Gastrocnemius medialis (tissue), 4 donors: ENCODE results near the gene MSH2. TPM values are rescaled to one million over a fixed set of nuclear protein-coding genes. Genes with fewer than 3 reads are reported as not detected.

Experiments
- ATAC-seq, 2 donors: fragments of 150-250 bp; one replicate each; pipeline ENCODE4 v1.9.1; 2016
- DNase-seq, 2 donors: peaks; one replicate each; pipeline ENCODE4 v3.0.0-alpha.2; 2019
- H3K27ac ChIP-seq, 4 donors: fragments of 200-600 bp; sonication (generic); 1 replicate in 1 of 4; 2 replicates in 3 of 4; pipeline ENCODE4 v1.5.1; 2016 to 2018; ENCODE audit warnings: mild to moderate bottlenecking in 2 of 4, moderate library complexity in 1 of 4
- H3K27me3 ChIP-seq, 3 donors: fragments of 200-600 bp; sonication (generic) in 2 of 3; 1 replicate in 1 of 3; 2 replicates in 2 of 3; pipeline versions ENCODE4 v1.5.1 to v1.6.0; 2016 to 2019; ENCODE audit warnings: mild to moderate bottlenecking in 1 of 3, moderate library complexity in 1 of 3
- H3K36me3 ChIP-seq, 2 donors: fragments of 200-600 bp; sonication (generic) in 1 of 2; one replicate each; pipeline ENCODE4 v1.5.1; 2017 to 2018
- H3K4me1 ChIP-seq, 2 donors: fragments of 200-600 bp; sonication (generic) in 1 of 2; one replicate each; pipeline ENCODE4 v1.5.1; 2016 to 2017; ENCODE audit warnings: mild to moderate bottlenecking in 2 of 2
- H3K4me3 ChIP-seq, 4 donors: fragments of 200-600 bp; sonication (generic) in 3 of 4; 1 replicate in 1 of 4; 2 replicates in 3 of 4; pipeline ENCODE4 v1.5.1; 2016 to 2019; ENCODE audit warnings: mild to moderate bottlenecking in 2 of 4
- H3K9me3 ChIP-seq, 3 donors: fragments of 200-600 bp; sonication (generic) in 2 of 3; 1 replicate in 1 of 3; 2 replicates in 2 of 3; pipeline ENCODE4 v1.5.1; 2016 to 2019
- POLR2A ChIP-seq, 2 donors: fragments of 450-650 bp; IDR thresholded peaks; one replicate each; pipeline ENCODE4 v1.6.1; 2017; ENCODE audit warnings: antibody characterized with exemption in 2 of 2, mild to moderate bottlenecking in 2 of 2, moderate library complexity in 2 of 2
- in situ Hi-C, 4 donors: fragments of 200-750 bp; cut with MboI; loops; one replicate each; pipeline versions ENCODE4 v1.15.0 to v1.8.0; 2017; ENCODE audit warnings: low sequenced_read_pairs in 4 of 4
- intact Hi-C: fragments of 100-400 bp; cut with DNase I; formaldehyde crosslinking; loops from one replicate; pipeline ENCODE4 v1.15.1; 2023; ENCODE audit warnings: low total_unique reads
- total RNA-seq, 4 donors: library from RNA; depleted of rRNA; stranded (reverse); fragments of >200 nt; gene quantifications; one replicate each; pipeline versions ENCODE4 v1.1.0 to v1.2.3, GENCODE V29; 2016
- TF ChIP-seq, protein P1 (sequence below), 5 experiments: fragments of 450-650 bp in 3 of 5; fragments of 200-600 bp in 2 of 5; sonication (generic) in 2 of 5; IDR thresholded peaks in 4 of 5; conservative IDR thresholded peaks in 1 of 5; 1 replicate in 4 of 5; 2 replicates in 1 of 5; pipeline ENCODE4 v1.5.1; 2016 to 2019; ENCODE audit warnings: antibody characterized with exemption in 5 of 5, mild to moderate bottlenecking in 3 of 5, moderate library complexity in 3 of 5

The MSH2 gene
- total RNA-seq, 4 donors from 2014 or later, result 3.5 to 6.4 (median 4.8) TPM

DNA sequence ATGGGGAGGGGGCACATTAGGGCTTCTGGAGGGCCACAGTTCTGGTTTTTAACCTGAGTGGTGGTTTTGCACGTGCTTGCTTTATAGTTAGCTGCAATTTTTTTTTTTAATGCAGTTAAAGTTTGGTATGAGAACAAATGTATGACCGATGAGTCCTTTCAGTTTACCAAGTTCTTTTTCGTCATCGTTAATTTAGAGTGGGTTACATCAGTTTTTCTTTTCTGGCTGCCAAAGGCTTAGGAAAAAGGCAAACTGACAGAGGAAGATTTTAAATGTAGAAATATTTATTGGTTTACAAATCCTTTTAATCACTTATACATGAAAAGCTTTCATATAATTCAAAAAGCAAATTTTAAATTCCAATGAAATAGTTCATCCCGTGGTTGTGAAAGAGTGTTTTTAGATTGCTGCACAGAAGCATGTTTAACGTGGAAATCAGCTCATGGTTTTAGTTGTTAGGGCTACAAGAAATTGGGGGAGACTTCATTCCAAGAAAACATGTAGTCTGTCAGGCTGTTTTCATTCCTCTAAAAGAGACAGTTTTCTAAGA is 82.9 kb downstream of the MSH2 start:
- TF ChIP-seq, protein P1, sequence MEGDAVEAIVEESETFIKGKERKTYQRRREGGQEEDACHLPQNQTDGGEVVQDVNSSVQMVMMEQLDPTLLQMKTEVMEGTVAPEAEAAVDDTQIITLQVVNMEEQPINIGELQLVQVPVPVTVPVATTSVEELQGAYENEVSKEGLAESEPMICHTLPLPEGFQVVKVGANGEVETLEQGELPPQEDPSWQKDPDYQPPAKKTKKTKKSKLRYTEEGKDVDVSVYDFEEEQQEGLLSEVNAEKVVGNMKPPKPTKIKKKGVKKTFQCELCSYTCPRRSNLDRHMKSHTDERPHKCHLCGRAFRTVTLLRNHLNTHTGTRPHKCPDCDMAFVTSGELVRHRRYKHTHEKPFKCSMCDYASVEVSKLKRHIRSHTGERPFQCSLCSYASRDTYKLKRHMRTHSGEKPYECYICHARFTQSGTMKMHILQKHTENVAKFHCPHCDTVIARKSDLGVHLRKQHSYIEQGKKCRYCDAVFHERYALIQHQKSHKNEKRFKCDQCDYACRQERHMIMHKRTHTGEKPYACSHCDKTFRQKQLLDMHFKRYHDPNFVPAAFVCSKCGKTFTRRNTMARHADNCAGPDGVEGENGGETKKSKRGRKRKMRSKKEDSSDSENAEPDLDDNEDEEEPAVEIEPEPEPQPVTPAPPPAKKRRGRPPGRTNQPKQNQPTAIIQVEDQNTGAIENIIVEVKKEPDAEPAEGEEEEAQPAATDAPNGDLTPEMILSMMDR (IDR thresholded peaks at IDR 0.05 in 4 of 5, conservative IDR thresholded peaks at IDR 0.05 in 1 of 5), result no peak
- no peak for TF ChIP-seq POLR2A (IDR thresholded peaks at IDR 0.05)
- intact Hi-C loops (no loop called here), in situ Hi-C loops (no loop called here)
- DNase-seq (no peak), ATAC-seq (no peak)
- Histone ChIP-seq H3K36me3 (no peaks in the 10 kb centered on the region), H3K9me3 (no peaks in the 10 kb centered on the region), H3K4me3 (no peak overlapping the region), H3K27me3 (no peaks in the 10 kb centered on the region), H3K27ac (no peak overlapping the region), H3K4me1 (no peaks in the 10 kb centered on the region)

DNA sequence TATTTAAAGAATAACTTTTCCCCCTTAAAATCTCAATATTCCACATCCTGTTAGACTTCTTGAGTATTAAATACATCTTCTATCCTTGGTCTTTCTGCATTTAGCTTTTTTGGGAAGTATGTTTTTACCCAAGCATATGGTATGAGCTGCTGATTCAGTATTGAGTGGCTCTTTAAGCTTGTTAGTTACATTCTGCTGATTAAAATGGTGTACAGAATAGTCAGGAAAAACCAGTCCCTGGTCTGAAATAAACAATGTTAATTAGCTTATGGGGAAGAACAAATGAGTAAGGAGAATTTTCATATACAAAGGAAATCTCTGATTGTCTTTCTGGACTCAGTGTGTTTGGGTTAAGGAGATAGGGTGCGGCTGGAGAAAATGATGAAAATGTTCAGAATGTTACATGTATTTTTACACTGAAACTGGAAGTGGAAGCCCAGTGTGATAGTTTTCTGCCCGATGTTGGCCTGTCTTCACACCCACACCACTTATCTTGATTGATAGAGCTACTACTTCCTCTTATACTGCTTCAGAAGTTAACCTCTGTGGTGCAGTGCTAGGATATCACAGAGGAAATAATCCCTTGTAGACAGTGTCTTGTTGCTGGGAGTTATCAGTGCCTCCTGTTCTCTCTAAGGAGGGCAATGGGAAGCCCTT is 84.0 kb downstream of the MSH2 start:
- no peak overlapping the region for H3K27ac ChIP-seq
- intact Hi-C loops, result no loop called here
- H3K9me3 ChIP-seq, result no peaks in the 10 kb centered on the region
- H3K27me3 ChIP-seq, result no peaks in the 10 kb centered on the region
- H3K4me3 ChIP-seq, result no peak overlapping the region
- H3K4me1 ChIP-seq, result no peaks in the 10 kb centered on the region
- ATAC-seq (no peak), DNase-seq (no peak)
- in situ Hi-C loops, result no loop called here
- no peaks in the 10 kb centered on the region for H3K36me3 ChIP-seq
- TF ChIP-seq POLR2A (IDR thresholded peaks at IDR 0.05), result no peak
- TF ChIP-seq, protein P1 (IDR thresholded peaks at IDR 0.05 in 4 of 5, conservative IDR thresholded peaks at IDR 0.05 in 1 of 5), result no peak

DNA sequence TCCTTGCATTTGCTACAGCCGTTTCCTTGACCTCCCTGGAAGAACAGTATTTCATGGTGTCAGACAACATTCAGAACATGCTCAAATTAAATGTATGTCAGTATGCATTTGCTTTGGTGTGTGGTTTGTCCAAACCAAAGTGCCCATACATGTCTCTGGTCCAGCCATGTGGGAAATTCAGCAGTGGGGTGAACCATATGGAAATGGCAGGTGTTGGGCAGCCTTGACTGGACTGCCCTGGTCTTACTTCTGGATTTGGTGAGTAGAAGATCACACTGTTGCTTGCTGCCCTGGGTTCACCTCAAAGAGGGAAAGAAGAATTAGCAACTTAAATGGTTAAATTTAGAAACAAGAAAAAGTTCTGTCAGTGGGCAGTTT is 84.5 kb downstream of the MSH2 start:
- Histone ChIP-seq H3K9me3 (no peaks in the 10 kb centered on the region), H3K36me3 (no peaks in the 10 kb centered on the region), H3K27ac (no peak overlapping the region), H3K4me1 (no peaks in the 10 kb centered on the region), H3K4me3 (no peak overlapping the region), H3K27me3 (no peaks in the 10 kb centered on the region)
- DNase-seq (no peak), ATAC-seq (no peak)
- intact Hi-C loops (no loop called here), in situ Hi-C loops (no loop called here)
- TF ChIP-seq POLR2A (IDR thresholded peaks at IDR 0.05), result no peak
- TF ChIP-seq, protein P1 (IDR thresholded peaks at IDR 0.05 in 4 of 5, conservative IDR thresholded peaks at IDR 0.05 in 1 of 5), result no peak

DNA sequence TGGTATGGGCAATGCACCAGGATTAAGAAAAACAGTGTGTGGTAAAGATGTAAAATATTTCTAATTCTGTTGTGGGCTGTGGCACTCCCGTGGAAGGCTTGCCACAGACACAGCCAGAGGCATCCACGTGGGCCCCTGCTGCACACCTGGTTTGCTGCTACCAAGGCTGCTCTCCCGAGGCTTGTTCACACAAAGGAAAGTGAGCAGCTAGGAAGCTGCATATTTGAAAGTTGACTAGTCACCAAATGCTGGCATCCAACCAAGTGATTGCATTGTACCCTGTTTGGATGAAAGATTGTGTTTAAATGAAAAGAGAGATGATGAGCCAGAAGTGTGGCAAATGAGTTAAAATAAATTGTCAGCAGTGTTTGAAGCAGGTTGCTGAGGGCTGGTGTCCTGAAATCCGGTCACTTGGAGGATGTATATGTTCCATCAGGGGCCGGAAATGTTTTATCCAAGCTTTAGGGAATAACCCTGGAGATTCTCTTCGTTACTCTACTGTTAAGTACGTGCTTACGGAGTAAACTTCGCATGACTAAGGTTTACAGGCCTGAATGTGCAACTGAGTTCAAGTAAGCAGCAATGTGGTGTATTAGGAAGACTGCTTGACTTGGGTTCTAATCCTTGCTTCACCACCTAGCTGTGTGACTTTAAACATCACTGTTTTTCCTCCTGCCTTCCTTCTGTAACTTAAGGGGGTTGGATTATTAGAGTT is 86.1 kb downstream of the MSH2 start:
- ATAC-seq (no peak), DNase-seq (no peak)
- intact Hi-C loops, result no loop called here
- Histone ChIP-seq H3K36me3 (no peaks in the 10 kb centered on the region), H3K27me3 (no peaks in the 10 kb centered on the region), H3K27ac (no peak overlapping the region), H3K9me3 (no peaks in the 10 kb centered on the region), H3K4me1 (no peaks in the 10 kb centered on the region), H3K4me3 (no peak overlapping the region)
- TF ChIP-seq, protein P1 (IDR thresholded peaks at IDR 0.05 in 4 of 5, conservative IDR thresholded peaks at IDR 0.05 in 1 of 5), result no peak
- TF ChIP-seq POLR2A (IDR thresholded peaks at IDR 0.05), result no peak
- in situ Hi-C loops, result no loop called here
